Measurements from ENCODE around the gene AK9.

Gene AK9

DNA sequence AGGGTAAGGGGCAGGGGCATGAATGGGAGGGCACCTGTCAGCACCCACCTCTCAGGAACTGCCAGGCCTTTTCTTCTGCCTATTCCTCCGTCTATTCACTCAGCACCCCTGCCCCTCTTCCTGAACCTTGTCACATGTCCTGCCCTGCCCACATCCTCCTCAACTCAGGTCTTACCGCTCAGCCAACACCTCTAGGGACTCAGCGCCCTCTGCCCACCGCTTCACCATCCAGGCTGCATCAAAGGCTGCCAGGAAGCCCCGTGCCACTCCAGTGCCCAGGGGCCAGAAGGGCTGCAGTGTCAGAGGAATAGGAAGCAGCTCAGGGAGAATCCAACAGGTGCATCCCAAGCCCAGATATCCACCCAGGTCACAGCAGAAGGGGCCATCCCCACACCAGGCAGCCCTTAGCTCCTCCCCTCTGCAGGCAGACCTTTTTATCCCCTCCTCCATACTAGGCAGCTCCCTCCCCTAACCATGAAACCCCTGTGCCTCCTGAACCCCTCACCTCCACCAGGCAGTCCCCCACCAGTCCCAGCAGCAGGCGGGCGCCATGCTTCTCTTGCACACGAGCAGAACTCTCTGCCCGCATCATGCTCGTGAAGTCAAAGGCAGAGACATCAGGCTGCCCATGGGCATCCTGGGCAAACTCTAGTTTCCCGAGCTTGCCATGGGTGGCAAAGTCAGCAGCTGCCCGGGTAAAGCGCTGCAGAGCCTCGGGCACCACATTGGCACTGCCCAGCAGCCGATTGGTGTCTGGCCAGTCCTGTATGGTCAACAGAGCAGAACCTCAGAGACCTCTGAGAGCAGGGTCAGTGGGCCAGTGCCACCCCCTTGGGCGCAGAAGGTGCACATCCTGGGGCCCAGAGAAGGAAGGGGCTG, 241.0 kb downstream of the AK9 start:
- intact Hi-C loops (cut with DNase I; ENCODE audit: low total_unique reads) = no loop called here
- Histone ChIP-seq H3K4me3 (no peak overlapping the region), H3K27ac (no peak overlapping the region), H3K9me3 (no peaks in the 10 kb centered on the region), H3K27me3 (no peaks in the 10 kb centered on the region), H3K36me3 (peaks cover 21 to 68% (median 55%) of the 10 kb centered on the region in 3 donors), H3K4me1 (peaks cover 0 to 18% (median 17%) of the 10 kb centered on the region in 4 donors)
- DNase-seq = no peak
- TF ChIP-seq, protein P1, sequence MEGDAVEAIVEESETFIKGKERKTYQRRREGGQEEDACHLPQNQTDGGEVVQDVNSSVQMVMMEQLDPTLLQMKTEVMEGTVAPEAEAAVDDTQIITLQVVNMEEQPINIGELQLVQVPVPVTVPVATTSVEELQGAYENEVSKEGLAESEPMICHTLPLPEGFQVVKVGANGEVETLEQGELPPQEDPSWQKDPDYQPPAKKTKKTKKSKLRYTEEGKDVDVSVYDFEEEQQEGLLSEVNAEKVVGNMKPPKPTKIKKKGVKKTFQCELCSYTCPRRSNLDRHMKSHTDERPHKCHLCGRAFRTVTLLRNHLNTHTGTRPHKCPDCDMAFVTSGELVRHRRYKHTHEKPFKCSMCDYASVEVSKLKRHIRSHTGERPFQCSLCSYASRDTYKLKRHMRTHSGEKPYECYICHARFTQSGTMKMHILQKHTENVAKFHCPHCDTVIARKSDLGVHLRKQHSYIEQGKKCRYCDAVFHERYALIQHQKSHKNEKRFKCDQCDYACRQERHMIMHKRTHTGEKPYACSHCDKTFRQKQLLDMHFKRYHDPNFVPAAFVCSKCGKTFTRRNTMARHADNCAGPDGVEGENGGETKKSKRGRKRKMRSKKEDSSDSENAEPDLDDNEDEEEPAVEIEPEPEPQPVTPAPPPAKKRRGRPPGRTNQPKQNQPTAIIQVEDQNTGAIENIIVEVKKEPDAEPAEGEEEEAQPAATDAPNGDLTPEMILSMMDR (IDR thresholded peaks at IDR 0.05) = no peak

DNA sequence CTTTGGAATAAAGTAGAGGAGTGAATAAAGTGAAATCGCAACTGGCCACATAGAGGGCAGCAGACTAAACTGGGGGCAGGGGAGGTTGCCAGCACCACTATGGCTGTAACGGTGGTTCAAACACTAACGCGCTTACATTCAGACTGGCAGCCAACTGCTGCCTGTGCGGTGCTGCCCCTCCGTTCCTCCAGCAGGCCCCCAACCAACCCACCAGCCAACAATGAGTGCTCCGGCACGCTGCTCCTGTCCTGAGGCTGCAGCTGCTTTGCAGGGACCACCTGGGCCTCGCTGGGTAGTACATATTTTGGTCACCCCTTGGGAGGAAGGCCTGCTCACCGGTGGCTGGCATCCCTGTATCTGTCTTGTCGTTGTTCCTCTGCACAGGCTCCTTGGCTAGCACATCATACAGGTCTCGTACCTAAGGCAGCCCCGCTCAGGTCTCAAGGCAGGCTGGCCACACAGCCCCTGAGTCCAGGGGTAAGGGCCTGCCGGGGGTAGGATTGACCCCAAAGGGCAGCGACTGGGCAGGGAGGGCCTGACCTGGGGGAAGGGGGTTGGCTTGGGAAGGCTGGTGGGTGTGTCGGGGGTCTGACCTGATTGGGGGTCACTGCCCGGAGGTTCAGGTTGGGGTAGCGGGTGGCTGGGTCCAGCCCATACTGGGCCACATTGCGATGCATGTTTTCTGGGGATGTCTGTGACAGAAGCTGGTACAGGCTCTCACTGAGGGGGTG, 241.8 kb downstream of the AK9 start:
- Histone ChIP-seq H3K9me3 (no peaks in the 10 kb centered on the region), H3K36me3 (peaks cover 25 to 76% (median 63%) of the 10 kb centered on the region in 3 donors), H3K27ac (no peak overlapping the region), H3K4me3 (no peak overlapping the region), H3K27me3 (no peaks in the 10 kb centered on the region), H3K4me1 (peaks cover 0 to 14% (median 11%) of the 10 kb centered on the region in 4 donors)
- no peak for DNase-seq
- intact Hi-C loops (cut with DNase I; ENCODE audit: low total_unique reads) = no loop called here
- TF ChIP-seq, protein P1 (IDR thresholded peaks at IDR 0.05) = no peak

DNA sequence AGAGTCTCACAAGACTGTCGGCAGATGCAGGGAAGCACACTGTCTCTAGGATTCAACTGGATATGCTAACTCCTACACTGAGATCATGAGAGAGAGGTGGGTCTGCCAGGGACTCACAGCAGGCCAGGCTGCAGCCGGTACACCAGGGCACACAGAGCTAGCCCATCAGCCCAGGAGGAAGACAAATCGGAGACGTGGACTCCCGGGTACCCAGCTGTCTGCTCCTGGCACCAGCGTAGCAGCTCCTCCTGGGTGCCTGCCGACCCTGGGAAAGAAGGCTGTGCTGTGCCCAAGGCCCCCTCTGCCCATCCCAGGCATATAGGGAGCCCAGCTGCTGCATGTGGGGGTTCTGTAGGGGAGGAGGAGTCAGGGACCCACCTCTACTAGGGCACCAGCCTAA, 242.4 kb downstream of the AK9 start:
- intact Hi-C loops (cut with DNase I; ENCODE audit: low total_unique reads) = no loop called here
- no peak for DNase-seq
- Histone ChIP-seq H3K27me3 (no peaks in the 10 kb centered on the region), H3K4me1 (peaks cover 0 to 8% (median 5%) of the 10 kb centered on the region in 4 donors), H3K27ac (no peak overlapping the region), H3K36me3 (peaks cover 25 to 82% (median 69%) of the 10 kb centered on the region in 3 donors), H3K9me3 (no peaks in the 10 kb centered on the region), H3K4me3 (no peak overlapping the region)
- TF ChIP-seq, protein P1 (IDR thresholded peaks at IDR 0.05) = no peak

DNA sequence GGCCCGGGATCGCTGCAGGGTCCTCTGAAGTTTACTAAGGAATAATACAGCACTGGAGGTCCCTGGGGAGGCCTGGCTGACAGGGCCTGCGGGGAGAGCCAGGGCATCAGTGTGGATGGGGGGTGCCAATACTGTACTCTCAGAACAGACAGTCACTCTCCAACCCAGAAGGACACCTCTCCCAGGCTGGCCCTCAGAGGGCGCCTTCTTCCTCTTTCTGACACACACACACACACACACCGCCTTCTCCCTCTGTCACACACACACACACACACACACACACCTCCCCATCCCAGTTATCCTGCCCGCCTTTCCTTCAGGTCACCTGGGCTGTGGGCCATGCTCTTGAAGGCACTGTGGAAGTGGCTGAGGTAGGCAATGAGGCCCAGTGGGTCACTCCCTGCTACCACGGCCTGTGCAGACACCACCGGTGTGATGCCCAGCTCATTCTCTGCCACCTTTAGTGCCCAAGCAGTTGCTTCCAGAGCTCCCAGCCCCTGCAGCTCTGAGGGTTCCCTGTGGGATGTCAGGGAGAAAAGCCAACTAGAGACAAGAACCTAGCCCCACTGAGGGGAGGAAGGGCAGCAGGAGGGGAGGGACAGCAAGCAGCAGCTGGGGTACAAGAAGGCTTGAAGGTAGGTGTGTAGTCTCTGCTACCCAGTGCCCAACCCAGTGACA, 243.0 kb downstream of the AK9 start:
- no peaks in the 10 kb centered on the region for H3K9me3 ChIP-seq
- TF ChIP-seq, protein P1 (IDR thresholded peaks at IDR 0.05) = no peak
- H3K36me3 ChIP-seq = peaks cover 25 to 88% (median 73%) of the 10 kb centered on the region in 3 donors
- DNase-seq = no peak
- no peak overlapping the region for H3K4me3 ChIP-seq
- no peaks in the 10 kb centered on the region for H3K27me3 ChIP-seq
- H3K4me1 ChIP-seq = peaks cover 0 to 4% (median 2%) of the 10 kb centered on the region in 4 donors
- H3K27ac ChIP-seq = no peak overlapping the region
- intact Hi-C loops (cut with DNase I; ENCODE audit: low total_unique reads) = no loop called here

DNA sequence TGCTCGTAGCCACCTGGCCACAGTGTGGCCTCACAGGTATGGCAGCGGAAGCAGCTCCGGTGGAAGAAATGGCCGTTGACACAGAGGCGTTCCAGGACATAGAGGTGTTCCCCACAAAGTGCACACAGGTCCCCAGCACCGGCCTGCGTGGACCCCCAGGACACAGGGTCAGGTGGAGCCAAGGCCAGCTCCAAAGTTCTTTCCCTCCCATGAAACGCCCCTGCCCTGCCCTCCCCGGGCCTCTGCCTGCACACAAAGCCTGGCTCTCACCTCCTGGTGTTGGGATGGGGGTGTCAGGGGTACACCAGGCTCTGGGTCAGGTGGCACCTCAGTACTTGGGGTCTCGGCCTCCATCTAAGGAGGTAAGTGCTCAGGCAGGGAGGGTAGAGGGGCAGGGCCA, 243.9 kb downstream of the AK9 start:
- intact Hi-C loops (cut with DNase I; ENCODE audit: low total_unique reads) = no loop called here
- no peaks in the 10 kb centered on the region for H3K27me3 ChIP-seq
- peaks cover 25 to 90% (median 68%) of the 10 kb centered on the region in 3 donors for H3K36me3 ChIP-seq
- TF ChIP-seq, protein P1 (IDR thresholded peaks at IDR 0.05) = no peak
- no peak overlapping the region for H3K27ac ChIP-seq
- no peak for DNase-seq
- H3K4me3 ChIP-seq = no peak overlapping the region
- H3K4me1 ChIP-seq = peaks cover 0 to 13% (median 1%) of the 10 kb centered on the region in 4 donors
- no peaks in the 10 kb centered on the region for H3K9me3 ChIP-seq
